Erythroblast (primary cell): ENCODE data around the gene PAX2.

Experiments used
- GATA1 ChIP-seq: IDR thresholded peaks from 2 replicates; pipeline ENCODE4 v1.6.1; 2011; ENCODE audit warnings: low read depth, mild to moderate bottlenecking, control low read depth, low read length, moderate library complexity
- POLR2A ChIP-seq: IDR thresholded peaks from 2 replicates; pipeline ENCODE4 v1.6.1; 2011; ENCODE audit warnings: mild to moderate bottlenecking, low read length

DNA sequence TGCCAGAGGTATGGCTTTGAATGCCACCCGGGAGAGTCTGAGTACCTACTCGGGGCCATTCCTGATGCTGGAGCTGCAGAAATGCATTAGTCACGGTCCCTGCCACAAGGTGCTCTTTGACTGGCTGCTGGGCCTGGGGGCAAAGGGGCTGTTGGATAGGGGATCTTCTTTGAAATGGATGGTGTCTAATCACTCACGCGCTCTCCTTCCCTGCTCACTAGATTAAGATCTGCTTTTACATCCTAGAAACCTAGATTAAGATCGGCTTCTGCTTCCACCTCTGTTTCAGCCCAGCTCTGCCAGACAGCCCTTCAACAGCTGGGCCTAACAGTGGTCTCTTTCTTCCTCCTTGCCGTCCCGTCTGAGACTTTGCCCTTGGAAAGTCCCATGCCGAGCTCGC, 57.2 kb downstream of the PAX2 start:
- TF ChIP-seq POLR2A (no peak), GATA1 (no peak)
